ENCODE data around the gene RAB40C.
"Not testable (repeated sequence)": the region's sequence is repeated elsewhere in the genome, so short reads cannot be mapped to it uniquely, and the experiment has no call there.

RAB40C gene

GRCh38 chr16:591231-591630 lies 1.4 kb downstream of the RAB40C start:
- Histone ChIP-seq H3K9me3 (ENCODE audit: control insufficient read depth in 1 of 2, low read length in 2 of 2) (no peaks in the 10 kb centered on the region), H3K27ac (ENCODE audit: low read depth, low read length) (no peak overlapping the region), H3K4me1 (ENCODE audit: control insufficient read depth in 1 of 2, insufficient read depth in 2 of 2, low read length in 2 of 2) (peaks cover 56 to 61% of the 10 kb centered on the region in 2 donors), H3K36me3 (ENCODE audit: control insufficient read depth in 1 of 2, insufficient read depth in 2 of 2, low read length in 2 of 2) (peaks cover 0 to 5% of the 10 kb centered on the region in 2 donors), H3K4me3 (ENCODE audit: low read depth in 1 of 2, low read length in 2 of 2) (peak overlapping the region; percentile 79 to 86), H3K9ac (ENCODE audit: low read depth in 1 of 2, low read length in 2 of 2) (peak overlapping the region; percentile 92 to 98), H3K27me3 (ENCODE audit: control insufficient read depth in 1 of 2, insufficient read depth in 2 of 2, low read length in 2 of 2) (peaks cover 0 to 1% of the 10 kb centered on the region in 2 donors)

- Histone ChIP-seq H3K36me3 (ENCODE audit: control insufficient read depth in 1 of 2, insufficient read depth in 2 of 2, low read length in 2 of 2) (peaks cover 0 to 13% of the 10 kb centered on the region in 2 donors), H3K27me3 (ENCODE audit: control insufficient read depth in 1 of 2, insufficient read depth in 2 of 2, low read length in 2 of 2) (no peaks in the 10 kb centered on the region), H3K9me3 (ENCODE audit: control insufficient read depth in 1 of 2, low read length in 2 of 2) (no peaks in the 10 kb centered on the region), H3K27ac (ENCODE audit: low read depth, low read length) (peak overlapping the region; percentile 92), H3K4me1 (ENCODE audit: control insufficient read depth in 1 of 2, insufficient read depth in 2 of 2, low read length in 2 of 2) (peaks cover 61% of the 10 kb centered on the region in 2 donors), H3K4me3 (ENCODE audit: low read depth in 1 of 2, low read length in 2 of 2) (peak overlapping the region; percentile 15 to 41), H3K9ac (ENCODE audit: low read depth in 1 of 2, low read length in 2 of 2) (peak overlapping the region; percentile 70 to 92)
Measured at GRCh38 chr16:591892-592517, 2.1 kb downstream of the RAB40C start.

- no peaks in the 10 kb centered on the region for H3K9me3 ChIP-seq (ENCODE audit: control insufficient read depth in 1 of 2, low read length in 2 of 2)
- peaks cover 0 to 16% of the 10 kb centered on the region in 2 donors for H3K36me3 ChIP-seq (ENCODE audit: control insufficient read depth in 1 of 2, insufficient read depth in 2 of 2, low read length in 2 of 2)
- peak overlapping the region; percentile 70 to 92 for H3K9ac ChIP-seq (ENCODE audit: low read depth in 1 of 2, low read length in 2 of 2)
- H3K4me3 ChIP-seq (ENCODE audit: low read depth in 1 of 2, low read length in 2 of 2) = peak overlapping the region; percentile 15 to 41
- peak overlapping the region; percentile 92 for H3K27ac ChIP-seq (ENCODE audit: low read depth, low read length)
- peaks cover 53 to 58% of the 10 kb centered on the region in 2 donors for H3K4me1 ChIP-seq (ENCODE audit: control insufficient read depth in 1 of 2, insufficient read depth in 2 of 2, low read length in 2 of 2)
- no peaks in the 10 kb centered on the region for H3K27me3 ChIP-seq (ENCODE audit: control insufficient read depth in 1 of 2, insufficient read depth in 2 of 2, low read length in 2 of 2)
Measured at GRCh38 chr16:592518-593306, 2.8 kb downstream of the RAB40C start.

GRCh38 chr16:593406-593805 lies 3.5 kb downstream of the RAB40C start:
- Histone ChIP-seq H3K36me3 (ENCODE audit: control insufficient read depth in 1 of 2, insufficient read depth in 2 of 2, low read length in 2 of 2) (peaks cover 0 to 16% of the 10 kb centered on the region in 2 donors), H3K27me3 (ENCODE audit: control insufficient read depth in 1 of 2, insufficient read depth in 2 of 2, low read length in 2 of 2) (no peaks in the 10 kb centered on the region), H3K4me3 (ENCODE audit: low read depth in 1 of 2, low read length in 2 of 2) (peak overlapping the region; percentile 15 to 44), H3K4me1 (ENCODE audit: control insufficient read depth in 1 of 2, insufficient read depth in 2 of 2, low read length in 2 of 2) (peaks cover 47 to 58% of the 10 kb centered on the region in 2 donors), H3K9ac (ENCODE audit: low read depth in 1 of 2, low read length in 2 of 2) (peak overlapping the region; percentile 70 to 92), H3K9me3 (ENCODE audit: control insufficient read depth in 1 of 2, low read length in 2 of 2) (no peaks in the 10 kb centered on the region), H3K27ac (ENCODE audit: low read depth, low read length) (peak overlapping the region; percentile 92)

GRCh38 chr16:593807-594206 lies 3.9 kb downstream of the RAB40C start:
- H3K4me3 ChIP-seq (ENCODE audit: low read depth in 1 of 2, low read length in 2 of 2) = peak overlapping the region; percentile 15 to 44
- peaks cover 46 to 58% of the 10 kb centered on the region in 2 donors for H3K4me1 ChIP-seq (ENCODE audit: control insufficient read depth in 1 of 2, insufficient read depth in 2 of 2, low read length in 2 of 2)
- peak overlapping the region; percentile 65 to 92 for H3K9ac ChIP-seq (ENCODE audit: low read depth in 1 of 2, low read length in 2 of 2)
- no peaks in the 10 kb centered on the region for H3K27me3 ChIP-seq (ENCODE audit: control insufficient read depth in 1 of 2, insufficient read depth in 2 of 2, low read length in 2 of 2)
- H3K27ac ChIP-seq (ENCODE audit: low read depth, low read length) = peak overlapping the region; percentile 92
- H3K9me3 ChIP-seq (ENCODE audit: control insufficient read depth in 1 of 2, low read length in 2 of 2) = no peaks in the 10 kb centered on the region
- H3K36me3 ChIP-seq (ENCODE audit: control insufficient read depth in 1 of 2, insufficient read depth in 2 of 2, low read length in 2 of 2) = peaks cover 0 to 16% of the 10 kb centered on the region in 2 donors

- no peaks in the 10 kb centered on the region for H3K9me3 ChIP-seq (ENCODE audit: control insufficient read depth in 1 of 2, low read length in 2 of 2)
- peaks cover 46 to 58% of the 10 kb centered on the region in 2 donors for H3K4me1 ChIP-seq (ENCODE audit: control insufficient read depth in 1 of 2, insufficient read depth in 2 of 2, low read length in 2 of 2)
- H3K9ac ChIP-seq (ENCODE audit: low read depth in 1 of 2, low read length in 2 of 2) = peak overlapping the region in 1 of 2 donors; percentile 92
- no peak overlapping the region for H3K4me3 ChIP-seq (ENCODE audit: low read depth in 1 of 2, low read length in 2 of 2)
- H3K36me3 ChIP-seq (ENCODE audit: control insufficient read depth in 1 of 2, insufficient read depth in 2 of 2, low read length in 2 of 2) = peaks cover 0 to 25% of the 10 kb centered on the region in 2 donors
- no peaks in the 10 kb centered on the region for H3K27me3 ChIP-seq (ENCODE audit: control insufficient read depth in 1 of 2, insufficient read depth in 2 of 2, low read length in 2 of 2)
- no peak overlapping the region for H3K27ac ChIP-seq (ENCODE audit: low read depth, low read length)
Measured at GRCh38 chr16:595094-595528, 5.2 kb downstream of the RAB40C start.

GRCh38 chr16:595942-596735 lies 6.3 kb downstream of the RAB40C start:
- Histone ChIP-seq H3K27ac (ENCODE audit: low read depth, low read length) (no peak overlapping the region), H3K27me3 (ENCODE audit: control insufficient read depth in 1 of 2, insufficient read depth in 2 of 2, low read length in 2 of 2) (no peaks in the 10 kb centered on the region), H3K36me3 (ENCODE audit: control insufficient read depth in 1 of 2, insufficient read depth in 2 of 2, low read length in 2 of 2) (peaks cover 0 to 29% of the 10 kb centered on the region in 2 donors), H3K4me3 (ENCODE audit: low read depth in 1 of 2, low read length in 2 of 2) (no peak overlapping the region), H3K9me3 (ENCODE audit: control insufficient read depth in 1 of 2, low read length in 2 of 2) (no peaks in the 10 kb centered on the region), H3K9ac (ENCODE audit: low read depth in 1 of 2, low read length in 2 of 2) (no peak overlapping the region), H3K4me1 (ENCODE audit: control insufficient read depth in 1 of 2, insufficient read depth in 2 of 2, low read length in 2 of 2) (peaks cover 38 to 54% of the 10 kb centered on the region in 2 donors)

GRCh38 chr16:596736-597060 lies 6.8 kb downstream of the RAB40C start:
- Histone ChIP-seq H3K9me3 (ENCODE audit: control insufficient read depth in 1 of 2, low read length in 2 of 2) (no peaks in the 10 kb centered on the region), H3K36me3 (ENCODE audit: control insufficient read depth in 1 of 2, insufficient read depth in 2 of 2, low read length in 2 of 2) (peaks cover 0 to 29% of the 10 kb centered on the region in 2 donors), H3K4me3 (ENCODE audit: low read depth in 1 of 2, low read length in 2 of 2) (no peak overlapping the region), H3K27me3 (ENCODE audit: control insufficient read depth in 1 of 2, insufficient read depth in 2 of 2, low read length in 2 of 2) (no peaks in the 10 kb centered on the region), H3K4me1 (ENCODE audit: control insufficient read depth in 1 of 2, insufficient read depth in 2 of 2, low read length in 2 of 2) (peaks cover 34 to 50% of the 10 kb centered on the region in 2 donors), H3K27ac (ENCODE audit: low read depth, low read length) (no peak overlapping the region), H3K9ac (ENCODE audit: low read depth in 1 of 2, low read length in 2 of 2) (no peak overlapping the region)

GRCh38 chr16:597655-598054 lies 7.8 kb downstream of the RAB40C start:
- peaks cover 24 to 40% of the 10 kb centered on the region in 2 donors for H3K4me1 ChIP-seq (ENCODE audit: control insufficient read depth in 1 of 2, insufficient read depth in 2 of 2, low read length in 2 of 2)
- H3K9ac ChIP-seq (ENCODE audit: low read depth in 1 of 2, low read length in 2 of 2); H3K4me3 ChIP-seq (ENCODE audit: low read depth in 1 of 2, low read length in 2 of 2); H3K27ac ChIP-seq (ENCODE audit: low read depth, low read length); H3K9me3 ChIP-seq (ENCODE audit: control insufficient read depth in 1 of 2, low read length in 2 of 2); H3K27me3 ChIP-seq (ENCODE audit: control insufficient read depth in 1 of 2, insufficient read depth in 2 of 2, low read length in 2 of 2): not testable (repeated sequence)
- peaks cover 0 to 29% of the 10 kb centered on the region in 2 donors for H3K36me3 ChIP-seq (ENCODE audit: control insufficient read depth in 1 of 2, insufficient read depth in 2 of 2, low read length in 2 of 2)

All from duodenal mucosa (tissue), 2 donors.